Subcutaneous adipose tissue (tissue), 4 donors: Measurements from ENCODE around the gene LRP3. TPM values are rescaled to one million over a fixed set of nuclear protein-coding genes. Genes with fewer than 3 reads are reported as not detected.

Experiments
- CTCF ChIP-seq: fragments of 450-650 bp; IDR thresholded peaks from one replicate; pipeline ENCODE4 v1.5.1; 2016; ENCODE audit warnings: low read depth, mild to moderate bottlenecking, control low read depth, antibody characterized with exemption, moderate library complexity
- total RNA-seq, 4 donors: library from RNA; depleted of rRNA; stranded (reverse); fragments of >200 nt; gene quantifications; one replicate each; pipeline ENCODE4 v1.1.0, GENCODE V29; 2016

LRP3 gene
- total RNA-seq, 4 donors from 2014 or later, result 15.0 to 40.3 (median 20.0) TPM

- no peak for TF ChIP-seq CTCF
Measured at GRCh38 chr19:33186431-33187182, 7.5 kb upstream of the LRP3 start.

GRCh38 chr19:33187183-33187540, 7.0 kb upstream of the LRP3 start:
- TF ChIP-seq CTCF, result no peak

GRCh38 chr19:33189453-33189852, 4.7 kb upstream of the LRP3 start:
- TF ChIP-seq CTCF, result no peak

- TF ChIP-seq CTCF, result no peak
Measured at GRCh38 chr19:33191501-33191900, 2.6 kb upstream of the LRP3 start.

- no peak for TF ChIP-seq CTCF
Measured at GRCh38 chr19:33192010-33192409, 2.1 kb upstream of the LRP3 start.

- TF ChIP-seq CTCF, result no peak
Measured at GRCh38 chr19:33193269-33193864, 763 bp upstream of the LRP3 start.

GRCh38 chr19:33194532-33194885, 379 bp downstream of the LRP3 start:
- no peak for TF ChIP-seq CTCF
